ENCODE results near the gene SV2B. TPM values are rescaled to one million over a fixed set of nuclear protein-coding genes. Genes with fewer than 3 reads are reported as not detected.

Gene SV2B
- total and polyA plus RNA-seq, 2 donors (not counting 3 experiments of a cell fraction or from before 2014, with no cell fraction given) = not detected

- no peak overlapping the region for H3K27ac ChIP-seq (ENCODE audit: insufficient read depth, low read depth, low read length)
- ChIA-PET POLR2A (no interaction called here), CTCF (interaction anchor here (0.7 to 2.3 kb wide), 2 partner anchors 11 to 17 kb away, joined by 3 to 8 read pairs; no protein-coding TSS in a partner anchor)
- H4K20me1 ChIP-seq (replicated peaks; ENCODE audit: control insufficient read depth, extremely low read depth, insufficient read depth, low read length) = no peaks in the 10 kb centered on the region
- H3K4me3 ChIP-seq (replicated peaks in 1 of 3; ENCODE audit: insufficient read depth in 1 of 3, low read depth in 1 of 3, low read length in 3 of 3) = no peak overlapping the region
- H3K27me3 ChIP-seq (ENCODE audit: control insufficient read depth in 2 of 2, insufficient read depth in 2 of 2, low read length in 2 of 2) = no peaks in the 10 kb centered on the region
- DNase-seq (ENCODE audit: low read depth, low spot score) = no peak
- no peak for FAIRE-seq
- intact Hi-C loops (cut with micrococcal nuclease) = no loop called here
- dilution Hi-C loops (cut with MboI; ENCODE audit: extremely low pct_ligation_motif_present, low sequenced_read_pairs) = no loop called here
- H3K9me3 ChIP-seq (replicated peaks; ENCODE audit: control insufficient read depth, insufficient read depth, low read length) = no peaks in the 10 kb centered on the region
- H3K9me1 ChIP-seq (replicated peaks; ENCODE audit: control insufficient read depth, extremely low read depth, insufficient read depth, low read length) = no peaks in the 10 kb centered on the region
- no peak overlapping the region for H3K9ac ChIP-seq (replicated peaks; ENCODE audit: extremely low read depth, insufficient read depth, low read length)
- H3K79me2 ChIP-seq (ENCODE audit: control insufficient read depth, insufficient read depth, low read length) = no peaks in the 10 kb centered on the region
- H2AFZ ChIP-seq (ENCODE audit: low read depth, low read length) = no peak overlapping the region
- no TSS peak for BruUV-seq (replicated peaks)
- no peak overlapping the region for H3K4me2 ChIP-seq (ENCODE audit: insufficient read depth, low read length)
- no peaks in the 10 kb centered on the region for H3K36me3 ChIP-seq (ENCODE audit: control insufficient read depth in 2 of 2, extremely low read depth in 1 of 2, insufficient read depth in 2 of 2, low read length in 2 of 2)
- TF ChIP-seq CTCF (IDR thresholded peaks at IDR 0.05; ENCODE audit: extremely low read depth in 1 of 2, insufficient read depth in 1 of 2, low read depth in 1 of 2, low read length in 2 of 2) (no peak), EZH2 (IDR thresholded peaks at IDR 0.05; ENCODE audit: borderline replicate concordance, low read depth, low read length, severe bottlenecking) (no peak)
- no peaks in the 10 kb centered on the region for H3K4me1 ChIP-seq (ENCODE audit: control insufficient read depth, extremely low read depth, insufficient read depth, low read length)
These were observed 137.4 kb downstream of the SV2B start for GRCh38 chr15:91237445-91237844.

- DNase-seq (ENCODE audit: low read depth, low spot score) = no peak
- no peak for FAIRE-seq
These were observed 138.8 kb downstream of the SV2B start for GRCh38 chr15:91238644-91239425.

More at GRCh38 chr15:91238644-91239425, 138.8 kb downstream of the SV2B start:
- no peaks in the 10 kb centered on the region for H3K9me3 ChIP-seq (replicated peaks; ENCODE audit: control insufficient read depth, insufficient read depth, low read length)
- no peaks in the 10 kb centered on the region for H4K20me1 ChIP-seq (replicated peaks; ENCODE audit: control insufficient read depth, extremely low read depth, insufficient read depth, low read length)
- H3K9me1 ChIP-seq (replicated peaks; ENCODE audit: control insufficient read depth, extremely low read depth, insufficient read depth, low read length) = no peaks in the 10 kb centered on the region
- no peak overlapping the region for H3K4me3 ChIP-seq (replicated peaks in 1 of 3; ENCODE audit: insufficient read depth in 1 of 3, low read depth in 1 of 3, low read length in 3 of 3)
- ChIA-PET POLR2A (no interaction called here), CTCF (interaction anchor here (2.3 kb wide), 1 partner anchor 9 kb away, joined by 8 read pairs; no protein-coding TSS in a partner anchor)
- TF ChIP-seq FOS (IDR thresholded peaks at IDR 0.05; ENCODE audit: borderline replicate concordance, insufficient read depth, low read length) (no peak), MAX (IDR thresholded peaks at IDR 0.05; ENCODE audit: insufficient read depth, insufficient read length) (no peak), MYC (IDR thresholded peaks at IDR 0.05; ENCODE audit: low read depth, low read length) (no peak), CTCF (IDR thresholded peaks at IDR 0.05; ENCODE audit: extremely low read depth in 1 of 2, insufficient read depth in 1 of 2, low read depth in 1 of 2, low read length in 2 of 2) (no peak), POLR2A (IDR thresholded peaks at IDR 0.05; ENCODE audit: low read depth, low read length) (no peak), JUN (IDR thresholded peaks at IDR 0.05; ENCODE audit: borderline replicate concordance, insufficient read depth, insufficient read length, low read depth) (no peak), POLR2AphosphoS5 (IDR thresholded peaks at IDR 0.05; ENCODE audit: insufficient read depth, low read depth, low read length) (no peak), GATA2 (IDR thresholded peaks at IDR 0.05; ENCODE audit: insufficient read depth, insufficient read length, low read depth, low read length) (no peak), EZH2 (IDR thresholded peaks at IDR 0.05; ENCODE audit: borderline replicate concordance, low read depth, low read length, severe bottlenecking) (no peak)
- H3K4me1 ChIP-seq (ENCODE audit: control insufficient read depth, extremely low read depth, insufficient read depth, low read length) = no peaks in the 10 kb centered on the region
- H3K36me3 ChIP-seq (ENCODE audit: control insufficient read depth in 2 of 2, extremely low read depth in 1 of 2, insufficient read depth in 2 of 2, low read length in 2 of 2) = no peaks in the 10 kb centered on the region
- H3K9ac ChIP-seq (replicated peaks; ENCODE audit: extremely low read depth, insufficient read depth, low read length) = no peak overlapping the region
- H3K27me3 ChIP-seq (ENCODE audit: control insufficient read depth in 2 of 2, insufficient read depth in 2 of 2, low read length in 2 of 2) = no peaks in the 10 kb centered on the region
- intact Hi-C loops (cut with micrococcal nuclease) (no loop called here), dilution Hi-C loops (cut with MboI; ENCODE audit: extremely low pct_ligation_motif_present, low sequenced_read_pairs) (no loop called here)
- H3K27ac ChIP-seq (ENCODE audit: insufficient read depth, low read depth, low read length) = no peak overlapping the region
- no peaks in the 10 kb centered on the region for H3K79me2 ChIP-seq (ENCODE audit: control insufficient read depth, insufficient read depth, low read length)
- BruUV-seq (replicated peaks) = no TSS peak
- H2AFZ ChIP-seq (ENCODE audit: low read depth, low read length) = no peak overlapping the region
- H3K4me2 ChIP-seq (ENCODE audit: insufficient read depth, low read length) = no peak overlapping the region
